ENCODE results near the gene RPL10. TPM values are rescaled to one million over a fixed set of nuclear protein-coding genes. Genes with fewer than 3 reads are reported as not detected.

Gene RPL10
- total and polyA plus RNA-seq, 2 of the 13 experiments (the other 11 are each of a cell fraction or from before 2014, with no cell fraction given), result 2,381 to 4,713 TPM

GRCh38 chrX:154448484-154448883 lies 50.3 kb downstream of the RPL10 start:
- FAIRE-seq (no peak), ATAC-seq (no peak), DNase-seq (ENCODE audit: low spot score) (no peak)
- 98% methylated on average over 12 of the region's 14 CpGs for WGBS (ENCODE audit: low lambda C conversion rate)
- intact Hi-C loops (cut with micrococcal nuclease; ENCODE audit: unreplicated experiment), result no loop called here
- in situ Hi-C loops (cut with HindIII; ENCODE audit: extremely low pct_ligation_motif_present, low pct_unique_long_range_greater_than_20kb), result no loop called here
- Histone ChIP-seq H3K4me2 (ENCODE audit: low read depth, low read length) (no peak overlapping the region), H2AFZ (ENCODE audit: low read length) (no peak overlapping the region), H3K9ac (ENCODE audit: insufficient read depth, low read depth, low read length) (no peak overlapping the region), H3K4me1 (ENCODE audit: insufficient read depth, low read length) (peaks cover 11% of the 10 kb centered on the region), H3K79me2 (ENCODE audit: insufficient read depth, low read length) (peaks cover 2% of the 10 kb centered on the region), H4K20me1 (ENCODE audit: insufficient read depth, low read length) (no peaks in the 10 kb centered on the region), H3K4me3 (replicated peaks in 1 of 3; ENCODE audit: insufficient read depth in 1 of 3, low read depth in 2 of 3, low read length in 3 of 3) (no peak overlapping the region), H3K36me3 (replicated peaks in 1 of 2; ENCODE audit: control insufficient read depth in 1 of 2, insufficient read depth in 2 of 2, low read length in 2 of 2) (no peaks in the 10 kb centered on the region; a peak in 1 of 5 replicates), H3K27ac (ENCODE audit: extremely low read length, insufficient read depth, low read length) (no peak overlapping the region), H3K9me3 (ENCODE audit: low read length) (no peaks in the 10 kb centered on the region), H3K27me3 (ENCODE audit: control insufficient read depth in 1 of 2, insufficient read depth in 2 of 2, low read length in 2 of 2) (no peaks in the 10 kb centered on the region)
- no TSS peak for BruUV-seq (replicated peaks)
- no peak for TF ChIP-seq ZNF614 (CRISPR knock-in tag; IDR thresholded peaks at IDR 0.05; ENCODE audit: borderline replicate concordance)
- no peak for TF ChIP-seq XRCC5 (optimal IDR thresholded peaks at IDR 0.05; ENCODE audit: low read length)
- TF ChIP-seq DDIT3 (CRISPR knock-in tag; IDR thresholded peaks at IDR 0.05), result no peak
- TF ChIP-seq TOE1 (CRISPR knock-in tag; IDR thresholded peaks at IDR 0.05), result no peak
- TF ChIP-seq CREM (IDR thresholded peaks at IDR 0.05), result no peak
- no peak for TF ChIP-seq CREM (CRISPR knock-in tag; IDR thresholded peaks at IDR 0.05)
- no peak for TF ChIP-seq ZNF280D (CRISPR knock-in tag; IDR thresholded peaks at IDR 0.05)
- TF ChIP-seq DZIP1 (CRISPR knock-in tag; IDR thresholded peaks at IDR 0.05), result no peak
- no peak for TF ChIP-seq ZUFSP (CRISPR knock-in tag; IDR thresholded peaks at IDR 0.05; ENCODE audit: borderline replicate concordance)
- no peak for TF ChIP-seq ZNF460 (CRISPR knock-in tag; IDR thresholded peaks at IDR 0.05; ENCODE audit: borderline replicate concordance)
- no peak for TF ChIP-seq ZNF160 (CRISPR knock-in tag; IDR thresholded peaks at IDR 0.05)
- ChIA-PET POLR2A (no interaction called here), CTCF (ENCODE audit: low intra/inter-chr PET ratio, low total read pairs) (no interaction called here)

Measured in HepG2 (cell line).